ENCODE data around the gene DDN.

Gene DDN

DNA sequence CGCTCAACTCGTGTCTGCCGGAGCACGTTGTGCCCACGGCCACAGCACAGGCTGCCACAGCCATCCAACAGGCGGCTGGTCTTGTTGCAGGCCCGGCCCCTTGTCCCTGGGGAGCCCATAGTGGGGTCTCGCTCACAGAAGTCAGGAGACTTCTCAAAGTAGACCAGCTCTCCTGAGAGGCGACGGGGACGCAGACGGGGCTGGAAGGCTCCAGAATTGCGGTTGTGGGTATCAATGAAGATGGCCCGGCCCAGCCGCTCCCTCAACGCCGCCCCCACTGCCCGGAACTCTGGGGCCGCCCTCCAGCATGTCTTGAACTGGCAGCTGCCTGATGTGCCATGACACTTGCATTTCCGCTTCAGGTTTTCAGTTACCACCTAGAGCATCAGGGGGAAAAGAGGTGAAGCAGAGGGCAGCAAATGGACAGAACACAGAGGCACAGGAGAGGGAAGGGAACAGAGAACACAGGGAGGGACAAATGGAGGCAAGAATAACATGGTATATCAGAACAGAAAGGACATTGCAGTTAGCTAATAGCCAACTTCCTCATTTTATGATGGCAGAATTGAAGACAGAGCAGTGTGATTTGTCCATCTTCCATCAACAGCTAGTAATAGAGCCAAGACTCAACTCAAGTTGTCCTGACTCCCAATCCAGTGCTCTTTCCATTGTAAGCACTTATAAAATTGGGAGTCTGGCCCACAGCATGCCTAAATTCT, 32.8 kb downstream of the DDN start:
- DNase-seq (ENCODE audit: low read depth) = no peak

GRCh38 chr12:48965298-48965838, 33.8 kb downstream of the DDN start:
- DNase-seq (ENCODE audit: low read depth) = no peak

DNA sequence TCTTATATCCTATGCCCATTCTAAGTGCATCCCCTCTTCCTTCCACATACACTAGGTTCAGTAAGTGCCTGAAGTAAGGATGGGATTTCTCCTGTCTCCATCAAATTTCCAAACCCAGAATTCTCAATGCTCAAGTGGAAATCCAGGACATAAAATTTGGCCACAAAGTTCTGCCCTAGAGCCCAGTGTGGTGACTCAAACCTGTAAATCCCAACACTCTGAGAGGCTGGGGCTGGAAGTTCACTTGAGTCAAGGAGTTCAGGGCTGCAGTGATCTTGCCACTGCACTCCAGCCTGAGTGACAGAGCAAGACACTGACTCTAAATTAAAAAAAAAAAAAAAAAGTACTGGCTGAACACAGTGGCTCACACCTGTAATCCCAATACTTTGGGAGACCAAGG, 37.4 kb downstream of the DDN start:
- no peak for DNase-seq (ENCODE audit: low read depth)

DNA sequence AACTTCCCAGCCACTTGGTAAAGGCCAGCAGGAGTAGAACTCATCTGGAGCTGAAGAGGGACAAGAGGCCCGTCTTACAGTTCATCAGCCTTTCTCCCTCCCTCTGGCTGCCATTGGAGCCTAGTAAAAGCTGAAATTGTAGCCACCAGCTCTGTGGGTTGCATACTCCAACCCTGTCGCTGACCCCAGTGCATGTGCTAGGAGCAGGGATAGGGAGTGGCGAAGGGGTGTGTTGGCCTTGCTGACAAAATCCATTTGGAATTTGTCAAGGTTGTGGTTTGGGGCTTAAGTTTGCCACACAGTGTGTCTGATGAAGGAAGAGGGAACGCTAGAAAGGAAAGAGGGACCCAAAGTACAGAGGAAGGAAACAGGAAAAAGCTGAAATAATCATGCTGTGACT, 37.8 kb downstream of the DDN start:
- DNase-seq (ENCODE audit: low read depth) = no peak

DNA sequence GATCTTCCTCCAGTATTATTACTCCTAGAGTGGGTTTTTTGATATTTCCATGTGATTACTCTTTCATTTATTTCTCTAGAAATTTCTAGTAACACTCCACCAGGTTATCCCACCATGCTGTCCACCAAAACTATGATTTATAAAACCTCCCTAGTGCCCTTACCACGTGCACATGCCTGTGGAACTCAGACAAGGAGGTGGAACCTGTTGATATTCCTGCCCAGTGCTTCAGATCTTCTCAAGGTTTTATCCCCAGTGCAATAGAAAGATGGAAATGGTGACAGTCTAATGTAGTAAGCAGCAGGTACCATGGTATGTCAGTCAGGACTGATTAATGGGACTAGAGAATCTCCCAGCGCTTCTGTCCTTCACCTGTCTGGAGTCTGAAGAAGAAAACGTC, 38.3 kb downstream of the DDN start:
- DNase-seq (ENCODE audit: low read depth) = no peak

DNA sequence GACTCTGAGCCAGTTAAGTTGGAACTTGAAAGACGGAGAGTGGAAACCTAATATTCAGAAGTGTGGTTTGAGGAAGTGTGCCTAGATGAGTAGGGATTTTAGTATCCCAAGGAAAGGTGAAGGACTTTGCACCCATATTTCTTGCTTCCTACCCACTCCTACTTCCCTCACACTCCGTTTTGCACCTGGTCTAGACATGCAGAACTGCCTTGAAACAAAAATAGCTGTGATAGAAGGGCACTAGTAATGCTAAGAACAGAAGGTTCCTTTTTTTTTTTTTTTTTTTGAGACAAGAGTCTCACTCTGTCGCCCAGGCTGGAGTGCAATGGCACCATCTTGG, 41.2 kb downstream of the DDN start:
- DNase-seq (ENCODE audit: low read depth) = no peak

DNA sequence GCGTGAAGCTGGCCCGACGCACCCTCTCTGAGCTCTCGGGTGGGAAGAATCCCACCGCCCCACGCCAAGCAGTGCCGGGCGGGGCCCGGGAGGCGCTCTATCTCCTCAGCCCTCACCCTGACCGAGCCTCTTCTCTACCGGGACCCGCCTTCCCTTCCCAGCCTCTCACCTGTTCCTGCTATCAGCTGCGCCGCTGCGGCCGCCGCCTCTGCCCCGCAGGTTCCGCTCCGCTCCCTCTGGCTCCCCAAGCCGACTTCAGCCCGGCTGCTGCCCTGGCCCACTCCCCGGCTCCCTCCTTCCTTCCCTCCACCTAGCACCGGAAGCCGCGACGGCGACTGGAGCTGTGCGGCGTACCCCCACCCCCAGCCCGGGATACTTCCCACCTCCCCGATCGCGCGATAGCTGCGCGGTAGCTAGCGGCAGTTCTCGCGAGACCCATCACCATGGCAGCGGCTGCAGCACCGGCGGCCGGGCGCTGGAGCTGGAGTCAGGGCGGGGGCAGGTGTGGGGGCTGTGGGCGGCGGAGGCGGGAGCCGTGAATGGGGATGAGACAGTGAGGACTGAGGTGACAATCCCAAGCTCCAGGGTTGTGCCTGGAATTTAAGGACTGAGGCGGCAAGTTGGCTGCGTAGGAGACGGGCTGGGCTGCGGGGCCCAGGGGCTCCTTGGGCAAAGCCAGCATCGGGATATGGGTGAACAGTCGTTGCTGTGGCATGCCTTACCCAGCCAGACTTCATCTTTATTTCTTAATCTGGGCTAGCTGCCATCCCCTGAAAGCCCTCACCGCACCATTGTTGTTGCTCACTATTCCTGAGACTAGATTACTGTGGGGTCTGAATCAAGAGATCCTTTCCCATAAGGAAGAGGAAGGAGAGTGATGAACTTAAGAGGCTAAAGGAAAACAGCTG, 41.8 kb downstream of the DDN start, which contains the start of gene ARF3:
Gene ARF3 (minus strand): TSS at position 347 of the 908 bp plus-strand sequence. CDS start 16,392 bp downstream, outside the sequence.
- DNase-seq (ENCODE audit: low read depth) = peak; percentile 88

DNA sequence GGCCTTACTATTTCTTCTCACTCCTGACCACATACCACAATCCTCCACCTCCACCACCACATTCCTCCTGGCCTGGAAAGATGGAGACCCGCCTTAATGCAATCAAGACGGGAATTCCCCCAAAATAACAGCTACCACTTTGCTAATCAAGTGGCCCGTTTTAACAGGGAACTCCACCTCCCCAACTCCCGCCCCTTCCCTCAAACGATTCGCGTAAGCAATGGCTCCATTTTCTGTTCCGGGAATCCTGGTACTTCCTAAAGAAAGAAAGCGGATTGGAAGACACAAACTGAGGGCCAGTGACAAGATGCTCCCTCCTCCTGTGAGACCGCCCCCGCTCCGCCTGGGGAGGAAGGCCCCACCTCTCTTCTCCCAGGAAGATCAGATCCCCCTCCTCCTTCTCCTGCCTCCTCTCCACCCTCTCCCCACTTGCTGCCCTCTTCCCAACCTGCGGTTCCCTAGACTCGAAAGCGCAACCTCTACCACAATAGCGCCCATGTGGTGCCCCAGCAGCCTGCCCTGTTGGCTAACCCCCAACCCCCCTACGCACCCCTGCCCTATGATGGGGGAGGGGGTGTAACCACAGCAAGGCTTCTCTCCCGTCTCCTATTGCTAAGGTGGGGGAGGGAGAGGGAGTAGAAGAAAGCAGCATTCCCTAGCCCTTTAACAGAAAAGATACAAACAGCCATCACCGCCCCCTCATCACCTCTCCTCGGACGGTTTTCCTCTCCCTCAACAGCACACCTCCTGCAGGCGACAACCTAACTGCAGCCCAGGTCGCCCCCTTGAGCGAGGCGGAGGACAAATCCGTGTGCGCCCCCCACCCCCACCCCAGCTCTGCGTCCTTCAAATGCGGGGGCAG, 42.7 kb downstream of the DDN start:
- no peak for DNase-seq (ENCODE audit: low read depth)

GRCh38 chr12:48954841-48955501, 44.2 kb downstream of the DDN start:
- no peak for DNase-seq (ENCODE audit: low read depth)

- no peak for DNase-seq (ENCODE audit: low read depth)
Measured at GRCh38 chr12:48954061-48954460, 45.1 kb downstream of the DDN start.

DNA sequence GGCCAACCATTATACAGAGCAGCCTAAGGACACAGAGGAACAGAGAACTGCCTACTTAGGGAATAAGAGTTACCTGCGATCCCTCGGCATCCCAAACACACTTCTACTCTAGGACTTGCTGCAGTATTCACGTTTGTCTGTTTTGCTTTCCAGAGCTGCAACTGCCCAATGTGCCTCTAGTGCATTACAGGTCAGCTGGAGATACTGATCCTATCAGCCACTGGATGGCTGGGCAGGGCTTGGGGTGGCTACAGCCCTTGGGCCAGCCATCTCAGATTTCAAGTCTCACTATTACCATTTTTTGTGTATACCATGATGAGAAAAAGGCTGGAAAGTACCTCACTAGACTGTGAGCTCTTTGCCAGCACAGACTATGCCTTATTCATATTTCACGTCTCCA, 46.5 kb downstream of the DDN start:
- DNase-seq (ENCODE audit: low read depth) = no peak

DNA sequence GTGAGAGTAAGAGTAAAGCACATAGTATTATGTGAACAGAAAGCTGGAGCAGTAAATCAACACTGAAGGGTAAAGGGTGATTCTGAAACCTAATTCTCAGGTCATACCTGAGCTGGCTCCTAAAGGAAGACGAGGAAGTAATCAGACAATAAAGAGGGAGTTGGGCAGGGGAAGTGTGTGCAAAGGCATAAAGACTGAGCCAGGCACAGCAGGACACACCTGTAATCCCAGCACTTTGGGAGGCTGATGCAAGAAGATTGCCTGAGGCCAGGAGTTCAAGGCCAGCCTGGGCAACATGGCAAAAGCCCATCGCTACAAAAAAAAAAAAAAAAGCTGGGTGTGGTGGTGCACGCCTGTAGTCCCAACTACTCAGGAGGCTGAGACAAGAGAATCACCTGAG, 51.4 kb downstream of the DDN start:
- DNase-seq (ENCODE audit: low read depth) = no peak

DNA sequence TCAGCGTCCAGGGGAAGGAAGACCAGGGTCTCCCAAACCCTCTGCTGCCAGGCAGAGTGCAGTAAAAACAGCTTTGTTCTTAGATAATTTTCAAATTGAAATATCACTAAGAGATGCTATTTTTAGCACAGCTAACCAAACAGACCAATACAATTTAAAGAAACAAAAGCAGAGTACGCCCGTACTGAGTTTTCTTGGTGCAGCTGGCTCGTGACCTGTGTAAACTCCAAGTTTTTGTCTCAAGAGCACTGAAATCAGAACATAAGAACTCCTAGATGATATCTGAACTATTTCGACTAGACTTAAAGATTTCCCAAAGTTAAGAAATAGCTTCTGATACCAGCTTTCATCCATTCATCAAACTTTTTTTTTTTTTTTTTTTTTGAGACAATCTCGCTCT, 52.2 kb downstream of the DDN start:
- no peak for DNase-seq (ENCODE audit: low read depth)

GRCh38 chr12:48946205-48946604, 53.0 kb downstream of the DDN start:
- DNase-seq (ENCODE audit: low read depth) = no peak

All from activated T-helper 9 cell treated with anti-CD3 and anti-CD28 coated beads, Interleukin-2, amount 50 U/mL, for 16 hours (primary cell).